GM18526 (cell line): ENCODE data around the gene SIRT1.

Experiments used
- POLR2A ChIP-seq: IDR thresholded peaks from 3 replicates; pipeline ENCODE4 v1.6.1; 2011; ENCODE audit not compliant: insufficient read length; ENCODE audit errors: extremely low read depth

SIRT1 gene

DNA sequence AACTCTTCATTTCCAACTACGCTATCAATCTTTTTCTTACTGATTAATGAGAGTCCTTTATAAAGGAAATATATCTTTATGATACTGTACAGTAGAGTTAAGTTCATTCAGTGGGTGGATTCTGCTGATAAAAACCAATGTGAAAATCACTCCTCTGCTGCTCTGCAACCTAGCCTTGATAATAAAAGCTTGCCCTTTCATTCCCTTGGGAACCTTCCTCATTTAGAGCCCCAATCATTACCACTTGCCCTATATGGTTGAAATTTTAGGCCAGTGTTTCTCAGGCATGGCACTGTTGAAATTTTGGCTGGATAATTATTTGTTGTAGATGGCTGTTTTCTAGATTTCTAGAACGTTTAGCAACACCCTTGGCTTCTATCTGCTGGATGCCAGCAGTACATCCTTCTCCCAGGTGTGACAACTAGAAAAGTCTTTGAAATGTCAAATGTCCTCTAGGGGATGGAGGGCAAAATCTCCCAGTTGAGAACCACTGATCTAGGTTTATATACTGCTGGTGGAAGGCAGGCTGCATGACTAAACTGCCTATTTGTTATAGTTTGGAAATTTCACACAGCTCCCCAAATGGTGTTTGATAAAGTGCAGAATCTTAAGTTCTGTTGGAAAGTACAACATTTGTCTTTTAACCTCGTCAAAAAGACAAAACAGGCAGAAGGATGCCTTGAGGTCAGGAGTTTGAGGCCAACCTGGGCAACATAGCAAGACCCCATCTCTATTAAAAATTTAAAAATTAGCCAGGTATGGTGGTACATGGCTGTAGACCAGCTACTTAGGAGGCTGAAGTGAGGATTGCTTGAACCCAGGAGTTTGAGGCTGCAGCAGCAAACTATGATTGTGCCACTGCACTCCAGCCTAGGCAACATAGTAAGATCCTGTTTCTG lies 8.9 kb upstream of the SIRT1 start:
- TF ChIP-seq POLR2A: no peak

DNA sequence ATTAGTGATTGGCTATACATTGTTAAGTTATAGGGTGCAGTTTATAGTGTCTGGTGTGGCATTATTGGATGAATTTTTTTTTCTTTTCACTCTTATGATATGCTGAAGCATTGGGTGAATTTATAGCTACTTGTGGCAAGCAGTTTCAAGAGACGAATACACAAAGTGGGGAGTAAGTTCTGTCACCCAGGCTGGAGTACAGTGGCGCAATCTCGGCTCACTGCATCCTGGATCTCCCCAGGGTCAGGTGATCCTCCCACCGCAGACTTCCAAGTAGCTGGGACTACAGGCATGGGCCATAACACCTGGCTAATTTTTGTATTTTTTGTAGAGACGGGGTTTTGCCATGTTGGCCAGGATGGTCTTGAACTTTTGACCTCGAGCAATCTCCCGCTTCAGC lies 6.3 kb upstream of the SIRT1 start:
- no peak for TF ChIP-seq POLR2A

DNA sequence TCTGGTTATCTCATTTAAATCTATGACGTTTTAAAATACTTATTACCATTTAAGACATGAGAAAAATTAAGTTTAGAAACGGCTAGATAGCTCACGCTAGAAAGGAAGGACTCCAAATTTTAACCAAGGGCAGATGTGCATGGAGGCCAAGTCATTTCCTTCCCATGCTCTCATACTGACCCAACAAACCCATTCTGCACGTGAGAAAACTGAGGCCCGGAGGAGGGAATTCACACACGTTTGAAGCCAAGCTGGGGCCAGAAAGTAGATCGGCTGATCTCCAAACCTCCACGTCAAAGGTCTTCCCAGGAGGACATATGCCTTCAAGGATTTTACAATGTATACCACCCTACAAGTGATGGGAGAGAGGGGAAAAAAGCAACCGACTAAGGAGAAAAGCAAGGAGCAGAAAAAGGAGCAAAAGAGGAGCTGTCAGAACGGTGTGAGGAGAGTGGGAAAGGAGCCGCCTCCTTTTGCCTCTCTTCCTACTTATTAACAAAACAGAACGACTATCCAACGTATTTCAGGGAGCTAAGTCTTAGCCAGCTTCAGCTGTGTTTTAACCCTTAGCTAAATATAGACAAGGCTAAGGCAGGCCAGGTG lies 645 bp upstream of the SIRT1 start:
- TF ChIP-seq POLR2A: no peak

DNA sequence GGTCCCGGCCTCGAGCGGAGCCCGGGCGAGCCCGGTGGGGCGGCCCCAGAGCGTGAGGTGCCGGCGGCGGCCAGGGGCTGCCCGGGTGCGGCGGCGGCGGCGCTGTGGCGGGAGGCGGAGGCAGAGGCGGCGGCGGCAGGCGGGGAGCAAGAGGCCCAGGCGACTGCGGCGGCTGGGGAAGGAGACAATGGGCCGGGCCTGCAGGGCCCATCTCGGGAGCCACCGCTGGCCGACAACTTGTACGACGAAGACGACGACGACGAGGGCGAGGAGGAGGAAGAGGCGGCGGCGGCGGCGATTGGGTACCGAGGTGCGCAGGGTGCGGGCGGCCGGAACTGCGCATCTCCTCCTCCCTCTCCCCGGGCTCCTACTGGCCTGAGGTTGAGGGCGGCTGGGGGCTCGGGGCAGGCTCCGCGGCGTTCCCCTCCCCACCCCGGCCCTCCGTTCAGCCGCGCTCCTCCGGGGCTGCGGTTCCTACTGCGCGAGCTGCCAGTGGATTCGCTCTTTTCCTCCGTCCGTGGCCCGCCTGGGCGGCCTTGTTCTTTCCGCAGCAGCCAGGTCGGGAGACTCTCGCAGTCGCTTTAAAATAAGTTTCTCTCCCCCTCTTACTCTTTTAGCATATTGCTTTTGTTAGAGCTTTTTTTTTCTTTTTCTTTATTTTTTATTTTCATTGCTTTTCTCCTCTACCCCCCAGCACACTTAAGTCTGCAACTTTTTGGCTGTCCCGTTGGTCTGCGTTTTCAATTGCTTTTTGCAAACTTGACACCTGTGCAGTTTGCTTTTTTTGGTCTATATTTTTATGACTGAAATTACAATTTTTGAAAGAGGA lies 600 bp downstream of the SIRT1 start:
- TF ChIP-seq POLR2A: no peak

DNA sequence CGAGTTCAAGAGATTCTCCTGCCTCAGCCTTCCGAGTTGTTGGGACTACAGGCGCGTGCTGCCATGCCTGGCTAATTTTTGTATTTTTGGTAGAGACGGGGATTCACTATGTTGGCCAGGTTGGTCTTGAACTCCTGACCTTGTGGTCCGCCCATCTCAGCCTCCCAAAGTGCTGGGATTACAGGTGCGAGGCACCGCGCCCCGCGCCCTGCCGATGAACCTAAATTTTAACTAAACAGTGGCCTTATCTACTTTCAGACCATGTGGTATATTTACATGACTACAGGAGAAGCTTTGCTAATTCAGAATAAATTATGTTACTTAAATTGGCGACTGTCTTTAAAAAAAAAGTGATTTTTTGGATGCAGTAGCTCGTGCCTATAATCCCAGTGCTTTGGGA lies 9.2 kb downstream of the SIRT1 start:
- TF ChIP-seq POLR2A: no peak

DNA sequence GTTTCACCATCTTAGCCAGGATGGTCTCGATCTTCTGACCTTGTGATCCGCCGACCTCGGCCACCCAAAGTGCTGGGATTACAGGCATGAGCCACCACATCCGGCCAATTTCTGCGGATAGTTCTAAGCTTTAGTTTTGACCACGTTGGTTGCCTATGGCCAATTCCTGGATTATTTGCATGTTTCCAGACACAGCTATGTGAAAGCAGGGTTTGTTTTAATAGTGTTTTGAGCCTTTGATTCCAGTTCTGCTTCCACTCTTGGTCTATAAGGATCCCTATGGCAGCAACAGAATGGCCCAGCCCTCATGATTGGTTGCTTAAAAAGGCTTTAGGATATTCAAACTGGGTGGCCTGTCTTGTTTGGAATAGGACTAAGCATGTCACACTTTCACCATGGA lies 19.1 kb downstream of the SIRT1 start:
- TF ChIP-seq POLR2A: no peak

DNA sequence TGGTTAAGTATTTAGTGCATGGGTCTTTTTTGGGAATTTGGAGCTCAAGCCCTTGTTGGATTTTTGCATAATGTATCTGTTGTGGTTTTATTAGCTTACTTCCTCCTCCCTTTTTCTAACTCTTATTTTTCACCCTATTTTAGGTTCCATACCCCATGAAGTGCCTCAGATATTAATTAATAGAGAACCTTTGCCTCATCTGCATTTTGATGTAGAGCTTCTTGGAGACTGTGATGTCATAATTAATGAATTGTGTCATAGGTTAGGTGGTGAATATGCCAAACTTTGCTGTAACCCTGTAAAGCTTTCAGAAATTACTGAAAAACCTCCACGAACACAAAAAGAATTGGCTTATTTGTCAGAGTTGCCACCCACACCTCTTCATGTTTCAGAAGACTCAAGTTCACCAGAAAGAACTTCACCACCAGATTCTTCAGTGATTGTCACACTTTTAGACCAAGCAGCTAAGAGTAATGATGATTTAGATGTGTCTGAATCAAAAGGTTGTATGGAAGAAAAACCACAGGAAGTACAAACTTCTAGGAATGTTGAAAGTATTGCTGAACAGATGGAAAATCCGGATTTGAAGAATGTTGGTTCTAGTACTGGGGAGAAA lies 28.0 kb downstream of the SIRT1 start:
- no peak for TF ChIP-seq POLR2A

DNA sequence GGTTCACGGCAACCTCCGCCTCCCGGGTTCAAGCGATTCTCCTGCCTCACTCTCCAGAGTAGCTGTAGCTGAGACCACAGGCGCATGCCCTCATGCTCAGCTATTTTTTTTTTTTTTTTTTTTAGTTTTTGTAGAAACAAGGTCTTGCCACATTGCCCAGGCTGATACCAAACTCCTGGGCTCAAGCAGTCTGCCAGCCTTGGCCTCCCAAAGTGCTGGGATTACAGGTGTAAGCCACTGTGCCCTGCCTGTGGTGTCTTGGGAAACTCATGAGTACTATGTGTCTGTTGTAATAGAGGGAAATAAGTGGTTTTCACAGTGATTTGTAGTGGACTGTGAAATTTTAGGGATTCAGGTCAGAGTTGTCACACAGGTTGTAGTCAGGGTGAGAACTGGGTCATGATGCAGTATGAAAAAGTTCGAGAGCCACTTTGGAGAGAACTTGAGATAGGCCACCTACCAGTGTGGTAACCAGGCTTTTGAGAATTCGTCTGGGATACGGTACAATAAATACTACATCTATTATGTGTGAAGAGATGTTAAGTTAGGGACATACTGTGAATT lies 30.4 kb downstream of the SIRT1 start:
- no peak for TF ChIP-seq POLR2A

DNA sequence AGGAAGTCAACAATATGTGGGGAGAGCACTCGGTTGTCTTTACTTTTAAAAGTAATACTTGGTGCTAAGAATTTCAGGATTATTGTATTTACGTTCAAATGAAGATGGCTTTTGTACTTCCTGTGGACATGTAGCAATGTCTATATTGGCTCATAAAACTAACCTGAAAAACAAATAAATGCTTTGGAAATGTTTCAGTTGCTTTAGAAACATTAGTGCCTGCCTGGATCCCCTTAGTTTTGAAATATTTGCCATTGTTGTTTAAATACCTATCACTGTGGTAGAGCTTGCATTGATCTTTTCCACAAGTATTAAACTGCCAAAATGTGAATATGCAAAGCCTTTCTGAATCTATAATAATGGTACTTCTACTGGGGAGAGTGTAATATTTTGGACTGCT lies 32.7 kb downstream of the SIRT1 start:
- no peak for TF ChIP-seq POLR2A

DNA sequence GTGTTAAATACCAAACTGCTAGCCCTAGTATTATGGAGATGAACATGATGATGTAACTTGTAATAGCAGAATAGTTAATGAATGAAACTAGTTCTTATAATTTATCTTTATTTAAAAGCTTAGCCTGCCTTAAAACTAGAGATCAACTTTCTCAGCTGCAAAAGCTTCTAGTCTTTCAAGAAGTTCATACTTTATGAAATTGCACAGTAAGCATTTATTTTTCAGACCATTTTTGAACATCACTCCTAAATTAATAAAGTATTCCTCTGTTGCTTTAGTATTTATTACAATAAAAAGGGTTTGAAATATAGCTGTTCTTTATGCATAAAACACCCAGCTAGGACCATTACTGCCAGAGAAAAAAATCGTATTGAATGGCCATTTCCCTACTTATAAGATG lies 33.2 kb downstream of the SIRT1 start:
- TF ChIP-seq POLR2A: no peak

DNA sequence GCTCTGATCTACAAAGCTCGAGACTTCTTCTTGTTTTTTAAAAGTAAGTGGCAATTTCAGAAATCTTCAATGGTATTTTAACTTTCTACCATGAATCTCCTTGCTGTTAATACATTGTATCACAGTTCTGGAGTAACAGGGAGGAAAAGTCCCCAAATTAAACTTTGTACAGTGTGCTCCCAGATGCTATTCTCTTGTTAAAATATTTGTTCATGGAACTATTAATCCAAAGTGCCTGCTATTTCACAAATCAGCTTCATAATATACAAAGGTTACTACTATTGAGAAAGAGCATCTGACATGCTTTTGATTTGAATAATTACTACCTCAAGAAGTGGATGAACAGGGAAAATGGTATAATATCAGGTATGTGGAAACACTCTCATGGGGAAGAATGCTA lies 36.6 kb downstream of the SIRT1 start:
- no peak for TF ChIP-seq POLR2A

DNA sequence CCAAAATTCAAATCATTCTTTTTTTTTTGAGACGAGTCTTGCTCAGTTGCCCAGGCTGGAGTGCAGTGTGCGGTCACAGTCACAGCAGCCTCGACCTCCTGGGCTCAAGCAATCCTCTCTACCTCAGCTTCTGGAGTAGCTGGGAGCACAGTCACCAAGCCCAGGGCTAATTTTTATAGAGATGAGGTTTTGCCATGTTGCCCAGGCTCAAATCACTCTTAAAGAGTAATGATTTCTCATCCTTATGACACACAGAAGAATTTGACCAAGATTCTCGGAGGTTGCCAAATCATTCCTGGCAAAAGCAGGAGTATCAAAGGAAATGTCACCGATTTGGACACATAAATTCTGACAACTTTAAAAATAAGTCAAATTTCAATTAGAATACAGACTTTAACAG lies 39.1 kb downstream of the SIRT1 start:
- no peak for TF ChIP-seq POLR2A

DNA sequence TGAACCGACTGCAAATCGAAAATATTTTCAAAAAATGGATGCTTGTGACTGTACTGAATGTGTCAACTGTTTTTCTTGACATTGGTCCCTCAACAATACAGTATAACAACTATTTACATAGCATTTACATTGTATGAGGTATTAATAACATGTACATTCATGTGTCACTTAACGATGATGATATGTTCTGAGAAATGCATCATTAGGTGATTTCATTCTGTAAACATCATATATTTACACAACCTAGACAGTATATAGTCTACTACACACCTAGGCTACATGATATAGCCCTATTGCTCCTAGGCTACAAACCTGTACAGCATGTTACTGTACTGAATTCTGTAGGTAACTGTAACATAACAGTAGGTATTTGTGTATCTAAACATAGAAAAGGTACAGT lies 39.7 kb downstream of the SIRT1 start:
- TF ChIP-seq POLR2A: no peak

DNA sequence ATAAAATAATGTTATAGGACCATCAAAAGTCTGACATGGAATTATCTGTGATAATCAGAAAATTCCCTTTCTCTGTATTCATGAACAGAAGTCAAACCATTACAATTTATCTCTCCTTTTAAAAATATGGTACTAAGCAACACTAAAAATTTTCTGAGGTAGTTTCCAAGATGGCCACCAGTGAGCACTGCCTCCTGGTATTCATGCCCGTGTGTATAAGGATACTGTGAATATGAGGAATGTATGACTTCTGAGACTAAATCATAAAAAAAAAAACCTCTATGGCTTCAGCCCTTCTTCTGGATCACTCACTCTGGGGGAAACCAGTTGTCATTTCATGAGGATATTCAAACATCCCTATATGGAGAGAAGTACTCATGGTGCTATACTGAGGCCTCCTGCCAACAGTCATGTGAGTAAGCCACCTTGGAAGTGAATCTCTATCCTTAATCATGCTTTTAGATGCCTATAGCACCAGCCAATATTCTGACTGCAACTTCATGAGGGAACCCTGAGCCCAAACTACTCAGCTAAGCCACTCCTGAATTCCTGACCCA lies 41.1 kb downstream of the SIRT1 start:
- no peak for TF ChIP-seq POLR2A

DNA sequence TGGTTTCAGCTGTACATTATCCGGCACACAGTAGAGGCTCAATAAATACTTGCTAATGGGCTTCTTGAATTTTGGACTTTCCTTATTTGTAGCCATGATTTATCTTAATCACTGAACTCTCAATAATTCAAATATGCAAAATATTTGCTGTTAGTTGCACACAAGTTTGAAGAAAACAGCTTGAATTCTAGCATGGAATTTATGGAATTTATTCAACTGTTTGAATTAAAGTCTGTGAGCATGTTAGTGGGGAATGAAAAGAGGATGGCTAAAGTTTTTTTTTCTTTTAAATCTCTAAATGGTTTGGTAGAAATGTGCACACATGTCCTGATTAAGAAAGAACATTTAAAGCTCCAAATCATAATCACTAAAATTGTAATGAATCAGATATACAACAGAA lies 42.5 kb downstream of the SIRT1 start:
- no peak for TF ChIP-seq POLR2A
